ENCODE results near the gene NLN. TPM values are rescaled to one million over a fixed set of nuclear protein-coding genes. Genes with fewer than 3 reads are reported as not detected.
"Not testable (repeated sequence)": the region's sequence is repeated elsewhere in the genome, so short reads cannot be mapped to it uniquely, and the experiment has no call there.

Gene NLN
- polyA plus RNA-seq, 1 donor = 41.7 TPM

DNA sequence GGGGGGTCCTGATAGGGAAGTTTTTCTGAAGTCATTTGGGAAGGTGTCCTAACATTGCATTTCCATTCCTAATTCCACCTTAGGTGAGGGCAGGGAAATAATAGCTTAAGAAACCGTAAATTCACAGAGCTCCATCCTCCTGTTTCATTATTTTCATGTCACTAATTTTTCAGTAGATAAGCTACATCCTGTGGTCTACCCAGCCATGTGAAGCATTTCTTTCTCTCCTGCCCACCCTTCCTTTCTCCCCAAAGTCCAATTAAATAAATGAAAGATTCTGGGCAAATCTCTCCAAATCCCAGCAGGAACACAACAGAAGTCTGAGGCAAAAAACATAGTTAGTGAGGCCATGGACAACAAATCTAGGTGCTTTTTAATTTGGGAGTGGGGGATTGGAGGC, 109.3 kb downstream of the NLN start:
- no peak for DNase-seq

DNA sequence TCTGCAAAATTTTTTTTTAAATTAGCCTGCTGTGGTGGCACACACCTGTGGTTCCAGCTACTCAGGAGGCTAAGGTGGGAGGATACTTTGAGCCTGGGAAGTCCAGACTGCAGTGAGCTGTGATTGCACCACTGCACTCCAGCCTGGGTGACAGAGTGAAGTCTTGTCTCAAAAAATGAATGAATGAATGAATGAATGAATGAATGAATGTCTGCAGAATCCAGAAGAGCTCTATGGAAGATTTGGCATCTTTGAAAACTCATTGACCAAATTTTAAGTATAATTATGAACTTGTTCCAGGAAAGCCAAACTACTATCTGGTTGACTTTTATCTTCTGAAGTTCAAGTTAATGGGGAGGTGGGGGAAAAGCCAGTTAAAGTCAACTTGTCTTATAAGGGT, 110.1 kb downstream of the NLN start:
- no peak for DNase-seq

DNA sequence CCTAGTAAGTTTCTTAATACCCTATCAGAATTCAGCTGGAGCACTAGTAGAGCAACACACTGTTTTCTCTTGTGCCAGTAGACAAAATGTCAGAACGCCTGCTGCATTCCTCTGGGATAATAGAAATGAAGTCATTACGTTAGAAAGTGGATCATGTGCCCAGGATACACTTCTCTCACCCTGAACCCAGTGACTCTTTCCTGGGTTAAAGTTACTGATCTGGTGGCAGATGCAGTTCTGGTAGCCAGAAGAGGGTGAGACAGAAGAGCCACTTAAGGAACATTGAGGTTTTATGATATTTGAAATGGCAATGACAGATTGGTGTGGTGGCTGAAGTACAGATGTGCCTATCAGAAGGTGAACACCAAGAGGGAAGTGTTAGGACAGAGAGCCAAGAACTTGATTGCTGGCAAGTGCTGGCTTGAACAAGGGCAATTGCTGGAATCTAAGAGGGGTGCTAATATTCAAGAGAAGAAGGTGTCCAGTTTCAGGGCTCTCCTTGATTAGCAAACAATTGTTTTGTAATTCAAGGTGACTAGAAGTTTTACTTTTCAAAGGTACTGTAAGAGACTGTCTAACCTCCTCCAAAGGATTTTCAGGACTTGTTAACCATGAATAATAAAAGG, 110.7 kb downstream of the NLN start:
- DNase-seq = no peak

DNA sequence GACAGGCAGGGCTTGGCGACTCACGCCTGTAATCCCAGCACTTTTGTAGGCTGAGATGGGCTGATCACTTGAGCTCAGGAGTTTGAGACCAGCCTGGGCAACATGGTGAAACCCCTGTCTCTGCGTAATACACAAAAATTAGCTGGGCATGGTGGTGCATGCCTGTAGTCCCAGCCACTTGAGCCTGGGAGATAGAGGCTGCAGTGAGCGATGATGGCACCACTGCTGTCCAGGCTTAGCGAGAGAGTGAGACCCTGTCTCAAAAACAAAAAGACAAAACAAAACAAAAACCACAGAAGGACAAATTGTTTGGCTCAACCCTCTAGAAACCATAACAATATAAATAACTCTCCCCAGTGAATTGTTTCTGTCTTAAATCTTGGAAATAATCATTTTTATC, 111.8 kb downstream of the NLN start:
- no peak for DNase-seq

DNA sequence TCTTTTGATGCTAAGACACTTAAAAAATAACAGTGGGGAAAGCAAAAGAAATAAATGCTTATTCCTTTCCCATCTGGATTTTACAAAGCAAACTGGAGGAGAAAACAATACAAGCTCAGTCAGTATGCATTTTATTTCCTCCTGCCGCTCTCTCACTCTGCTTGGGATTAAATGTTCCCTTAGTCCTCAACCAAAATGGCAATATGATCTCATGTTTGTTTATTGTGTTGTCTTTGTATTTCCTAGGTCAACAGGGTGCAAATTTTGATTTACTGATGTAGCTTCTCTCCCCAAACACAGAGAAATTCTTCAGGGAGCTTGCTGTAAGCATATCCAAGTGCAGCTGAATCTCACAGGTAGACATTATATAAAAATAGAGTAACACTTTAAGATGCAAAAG, 112.3 kb downstream of the NLN start:
- no peak for DNase-seq

DNA sequence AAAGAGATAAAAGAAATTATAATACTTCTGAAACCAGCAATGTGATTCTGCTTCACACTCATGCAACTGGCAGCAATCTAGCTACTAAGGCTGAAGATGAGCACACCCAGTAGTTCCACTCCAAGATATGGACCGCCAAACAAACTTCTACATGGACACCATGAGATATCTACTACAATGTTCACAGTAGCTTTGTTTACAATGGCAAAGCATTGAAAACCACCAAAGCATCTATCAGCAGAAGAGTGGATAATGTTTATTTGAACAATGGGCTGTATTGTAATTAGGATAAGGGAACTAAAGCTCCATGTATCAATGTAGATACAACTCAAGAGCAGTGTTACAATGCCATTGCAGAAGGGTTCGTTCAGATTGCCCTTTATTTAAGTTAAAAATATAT, 113.2 kb downstream of the NLN start:
- DNase-seq = no peak

DNA sequence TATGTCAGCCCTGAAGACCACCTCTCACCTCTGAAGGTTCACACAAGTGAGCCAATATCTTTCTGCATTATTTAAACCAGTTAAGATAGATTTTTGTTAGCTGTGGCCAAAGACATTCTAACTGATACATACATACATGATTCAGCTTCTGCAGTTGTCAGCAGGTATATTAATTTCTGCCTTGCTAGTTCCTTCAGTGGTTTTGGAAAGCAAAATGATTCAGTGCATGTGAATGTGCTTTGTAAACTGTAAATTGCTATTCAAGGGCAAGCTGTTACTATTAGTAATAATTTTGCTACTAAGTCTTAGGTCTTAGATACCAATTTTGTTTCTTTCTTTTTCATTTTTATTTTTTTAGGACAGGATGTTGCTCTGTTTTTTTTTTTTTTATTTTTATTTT, 115.1 kb downstream of the NLN start:
- no peak for DNase-seq

DNA sequence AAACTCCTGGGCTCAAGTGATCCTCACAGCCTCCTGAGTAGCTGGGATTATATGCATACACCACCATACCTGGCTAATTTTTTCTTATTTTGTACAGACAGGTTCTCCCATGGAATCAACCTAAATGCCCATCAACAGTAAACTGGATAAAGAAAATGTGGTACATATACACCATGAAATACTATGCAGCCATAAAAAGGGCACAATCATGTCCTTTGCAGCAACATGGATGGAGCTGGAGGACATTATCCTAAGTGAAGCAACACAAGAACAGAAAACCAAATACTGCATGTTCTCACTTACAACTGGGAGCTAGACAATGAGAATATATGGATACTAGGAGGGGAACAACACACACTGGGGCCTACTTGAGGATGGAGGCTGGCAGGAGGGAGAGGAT, 117.2 kb downstream of the NLN start:
- DNase-seq = not testable (repeated sequence)

DNA sequence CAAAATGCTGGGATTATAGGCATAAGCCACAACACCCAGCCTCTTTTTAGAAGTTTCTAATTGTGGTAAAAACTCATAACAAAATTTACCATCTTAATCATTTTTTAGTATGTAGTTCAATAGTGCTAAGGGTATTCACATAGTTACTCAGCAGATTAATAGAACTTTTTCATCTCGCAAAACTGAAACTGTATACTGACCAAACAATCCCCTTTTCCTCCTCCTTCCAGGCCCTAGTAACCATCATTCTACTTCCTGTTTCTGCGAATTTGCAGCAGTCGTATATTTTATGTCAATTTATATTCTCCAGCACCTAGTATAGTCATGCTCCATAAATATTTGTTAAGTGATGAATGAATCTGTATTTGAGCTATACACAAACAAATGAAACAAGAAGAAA, 118.1 kb downstream of the NLN start:
- DNase-seq = no peak

DNA sequence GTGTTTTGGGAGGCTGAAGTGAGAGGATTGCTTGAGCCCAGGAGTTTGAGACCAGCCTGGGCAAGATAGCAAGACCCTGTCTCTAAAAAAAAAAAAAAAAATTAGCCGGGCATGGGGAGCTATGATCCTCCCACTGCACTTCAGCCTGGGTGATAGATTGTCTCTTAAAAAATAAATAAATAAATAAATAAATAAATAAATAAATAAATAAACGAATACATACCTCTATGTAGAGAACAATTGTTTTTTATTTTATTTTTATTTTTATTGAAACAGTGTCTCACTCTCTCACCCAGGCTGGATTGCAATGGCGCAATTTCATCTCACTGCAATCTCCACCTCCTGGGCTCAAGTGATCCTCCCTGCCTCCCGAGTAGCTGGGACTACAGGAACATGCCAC, 122.8 kb downstream of the NLN start:
- not testable (repeated sequence) for DNase-seq

DNA sequence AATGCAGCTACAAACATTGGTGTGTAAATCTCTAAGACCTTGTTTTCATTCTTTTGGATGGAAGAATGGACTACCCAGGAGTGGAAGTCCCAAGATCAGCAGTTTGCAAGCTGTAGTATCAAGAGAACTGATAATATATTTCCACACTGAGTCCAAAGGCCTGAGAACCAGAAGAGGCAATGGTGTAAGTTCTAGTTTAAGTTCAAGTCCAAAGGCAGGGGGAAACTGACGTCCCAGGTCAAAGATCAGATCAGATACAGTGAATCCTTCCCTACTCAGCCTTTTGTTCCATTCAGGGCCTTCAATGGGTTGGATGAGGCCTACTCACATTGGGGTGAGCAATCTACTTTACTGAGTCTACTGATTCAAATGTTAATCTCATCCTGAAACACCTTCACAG, 124.1 kb downstream of the NLN start:
- DNase-seq = no peak

DNA sequence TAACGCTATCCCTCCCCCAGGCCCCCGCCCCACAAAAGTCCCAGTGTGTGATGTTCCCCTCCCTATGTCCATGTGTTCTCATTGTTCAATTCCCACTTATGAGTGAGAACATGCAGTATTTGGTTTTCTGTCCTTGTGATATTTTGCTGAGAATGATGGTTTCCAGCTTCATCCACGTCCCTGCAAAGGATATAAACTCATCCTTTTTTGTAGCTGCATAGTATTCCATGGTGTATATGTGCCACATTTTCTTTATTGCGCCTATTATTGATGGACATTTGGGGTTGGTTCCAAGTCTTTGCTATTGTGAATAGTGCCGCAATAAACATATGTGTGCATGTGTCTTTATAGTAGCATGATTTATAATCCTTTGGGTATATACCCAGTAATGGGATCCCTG, 125.0 kb downstream of the NLN start:
- not testable (repeated sequence) for DNase-seq

DNA sequence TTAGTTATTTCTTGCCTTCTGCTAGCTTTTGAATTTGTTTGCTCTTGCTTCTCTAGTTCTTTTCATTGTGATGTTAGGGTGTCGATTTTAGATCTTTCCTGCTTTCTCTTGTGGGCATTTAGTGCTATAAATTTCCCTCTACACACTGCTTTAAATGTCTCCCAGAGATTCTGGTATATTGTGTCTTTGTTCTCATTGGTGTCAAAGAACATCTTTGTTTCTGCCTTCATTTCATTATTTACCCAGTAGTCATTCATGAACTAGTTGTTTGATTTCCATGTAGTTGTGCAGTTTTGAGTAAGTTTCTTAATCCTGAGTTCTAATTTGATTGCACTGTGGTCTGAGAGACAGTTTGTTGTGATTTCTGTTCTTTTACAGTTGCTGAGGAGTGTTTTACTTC, 127.9 kb downstream of the NLN start:
- DNase-seq = not testable (repeated sequence)

DNA sequence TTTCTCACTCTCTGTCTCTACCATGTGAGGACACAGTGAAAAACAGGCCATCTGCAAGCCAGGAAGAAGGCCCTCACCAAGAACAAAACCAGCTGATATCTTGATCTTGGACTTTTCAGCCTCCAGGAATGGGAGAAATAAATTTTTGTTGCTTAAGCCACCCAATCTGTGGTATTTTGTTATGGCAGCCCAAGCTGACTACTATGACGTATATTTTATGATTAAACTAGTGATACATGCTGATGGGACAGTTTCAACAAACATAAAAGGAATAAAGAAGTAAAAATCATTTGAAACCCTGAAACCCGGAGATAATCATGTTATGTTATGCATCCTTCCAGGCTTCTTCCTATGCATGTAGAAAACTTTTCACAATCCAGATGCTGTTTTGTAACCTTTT, 132.9 kb downstream of the NLN start:
- DNase-seq = no peak

DNA sequence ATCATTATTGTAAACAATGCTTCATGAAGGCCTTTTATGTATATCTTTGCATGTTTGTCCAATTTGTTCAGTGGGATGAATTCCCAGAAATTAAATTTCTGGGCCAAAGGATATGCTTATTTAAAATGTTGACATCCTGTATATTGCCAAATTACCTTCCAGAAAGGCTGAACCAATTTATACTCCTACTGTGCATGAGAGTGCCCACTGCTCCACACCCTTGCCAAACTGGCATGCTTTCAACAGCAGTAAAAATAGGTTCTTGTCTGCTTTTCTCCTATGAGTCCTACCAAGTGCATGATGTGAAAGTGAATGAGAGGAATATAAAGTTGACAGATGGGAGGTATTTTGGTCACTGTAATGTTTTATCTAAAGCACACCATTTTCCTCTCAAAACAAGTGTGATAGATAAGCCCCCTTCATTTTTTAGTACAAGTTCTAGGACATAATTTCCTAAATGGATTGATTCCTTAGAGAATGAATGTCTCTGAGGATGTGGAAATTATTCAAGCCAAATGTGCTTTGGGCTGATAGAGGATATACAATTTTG, 133.8 kb downstream of the NLN start:
- DNase-seq = no peak

DNA sequence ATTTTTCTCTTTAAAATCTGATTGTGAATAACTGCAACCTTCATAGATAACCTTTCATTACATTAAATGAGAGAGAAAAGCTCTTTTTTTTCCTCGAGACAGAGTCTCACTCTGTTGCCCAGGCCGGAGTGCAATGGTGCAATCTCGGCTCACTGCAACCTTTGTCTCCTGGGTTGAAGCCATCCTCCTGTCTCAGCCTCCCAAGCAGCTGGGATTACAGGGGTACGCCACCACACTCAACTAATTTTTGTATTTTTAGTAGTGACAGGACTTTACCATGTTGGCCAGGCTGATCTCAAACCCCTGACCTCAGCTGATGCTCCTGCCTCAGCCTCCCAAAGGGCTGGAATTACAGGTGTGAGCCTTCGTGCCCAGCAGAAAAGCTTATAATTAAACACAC, 134.5 kb downstream of the NLN start:
- no peak for DNase-seq

DNA sequence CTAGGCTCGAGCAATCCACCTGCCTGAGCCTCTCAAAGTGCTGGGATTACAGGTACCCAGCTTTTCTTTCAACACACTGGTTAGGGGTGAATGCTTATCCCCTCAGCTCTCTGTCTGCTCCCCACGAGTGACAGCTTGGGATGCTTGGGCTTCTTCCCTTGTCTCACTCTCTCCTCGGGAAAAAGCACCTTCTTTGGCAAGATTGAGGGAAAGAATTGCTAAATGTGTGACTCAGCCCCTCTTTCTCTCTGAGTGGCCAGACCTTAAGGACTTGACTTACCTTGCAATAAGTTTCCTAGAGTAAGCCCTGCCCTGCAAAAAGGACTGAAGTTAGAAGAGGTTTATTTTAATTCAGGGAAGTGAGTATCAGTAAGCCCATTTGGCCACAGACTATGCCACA, 136.3 kb downstream of the NLN start:
- DNase-seq = no peak

DNA sequence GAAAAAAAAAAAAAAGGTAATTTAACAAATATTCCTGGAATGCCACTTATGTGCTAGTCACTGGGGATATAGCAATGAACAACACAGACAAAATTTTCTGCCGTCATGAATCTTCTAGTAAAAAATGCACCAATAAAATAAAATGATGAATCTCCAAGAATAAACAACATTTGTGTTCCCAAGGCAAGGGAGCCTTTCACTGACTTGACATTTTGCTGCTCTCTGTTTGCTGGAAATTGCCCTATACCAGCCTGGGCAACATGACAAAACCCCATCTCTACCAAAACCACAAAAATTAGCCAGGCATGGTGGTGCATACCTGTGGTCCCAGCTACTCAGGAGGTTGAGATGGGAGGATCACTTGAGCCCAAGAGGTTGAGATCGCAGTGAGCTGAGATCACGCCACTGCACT, 139.8 kb downstream of the NLN start:
- no peak for DNase-seq

DNA sequence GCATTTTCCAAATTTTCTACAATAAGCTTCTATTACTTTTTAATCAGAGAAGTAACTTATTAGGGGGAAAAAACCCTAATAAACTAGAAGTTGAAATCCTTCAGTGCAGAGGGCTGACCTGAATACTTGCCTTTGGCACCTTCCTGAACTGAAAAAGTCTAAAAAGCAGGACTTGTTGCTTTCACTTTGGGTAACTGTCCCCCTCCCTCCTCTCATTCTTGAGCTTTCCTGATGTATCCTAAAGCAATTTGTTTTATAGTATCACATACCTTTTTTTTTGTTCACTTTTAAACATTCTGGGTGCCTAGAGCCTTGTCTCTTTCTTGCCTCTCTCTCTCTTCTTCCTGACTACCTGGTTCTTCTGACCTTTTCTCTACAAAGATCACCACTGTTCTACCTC, 140.4 kb downstream of the NLN start:
- DNase-seq = no peak

DNA sequence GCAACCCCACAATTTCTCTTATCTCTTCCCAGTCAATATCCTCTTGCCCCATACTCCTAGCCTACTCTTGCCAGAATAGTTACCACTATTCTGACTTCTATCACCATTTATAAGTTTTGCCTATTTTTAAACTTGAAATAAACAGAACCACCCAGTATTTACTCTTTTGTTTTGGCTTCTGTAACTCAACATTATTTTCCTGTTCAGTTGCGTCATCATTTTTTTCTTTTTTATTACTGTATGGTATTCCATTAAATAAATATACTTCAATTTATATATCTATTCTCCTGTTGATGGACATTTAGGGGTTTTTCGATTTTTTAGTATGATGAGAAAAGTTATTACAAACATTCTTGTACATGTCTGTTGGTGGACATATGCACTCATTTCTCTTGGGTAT, 141.7 kb downstream of the NLN start:
- DNase-seq = no peak

DNA sequence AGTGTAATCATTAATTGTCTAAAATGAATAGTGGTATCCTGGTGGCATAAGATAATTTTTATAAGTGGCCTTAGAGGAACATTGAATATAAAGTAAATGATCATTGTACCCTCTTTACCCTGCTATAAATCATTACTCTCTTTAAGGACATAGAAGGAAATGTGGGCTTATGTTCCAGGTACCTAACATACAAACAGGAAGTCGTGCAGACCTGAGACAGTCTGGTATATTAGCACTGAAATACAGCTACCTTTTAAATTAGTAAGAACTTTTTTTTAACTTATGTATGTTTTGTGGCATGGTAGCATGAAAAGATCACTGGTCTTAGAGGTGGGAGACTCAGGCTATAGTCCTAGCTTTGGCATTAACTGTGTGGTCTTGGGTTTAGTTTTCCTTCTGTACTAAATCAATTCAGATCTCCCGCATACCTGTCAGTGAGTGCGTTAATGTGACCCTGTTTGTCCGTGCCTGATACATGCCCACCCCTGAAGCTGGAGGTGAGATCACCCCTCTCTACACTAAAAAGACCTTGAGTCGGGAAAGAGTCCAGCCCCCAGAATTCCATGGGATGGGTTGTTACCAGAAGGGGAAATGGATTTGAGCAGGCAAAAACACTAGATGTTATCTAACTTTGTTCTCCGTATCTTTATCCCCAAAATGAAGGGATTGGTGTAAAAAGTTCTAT, 145.0 kb downstream of the NLN start:
- no peak for DNase-seq

DNA sequence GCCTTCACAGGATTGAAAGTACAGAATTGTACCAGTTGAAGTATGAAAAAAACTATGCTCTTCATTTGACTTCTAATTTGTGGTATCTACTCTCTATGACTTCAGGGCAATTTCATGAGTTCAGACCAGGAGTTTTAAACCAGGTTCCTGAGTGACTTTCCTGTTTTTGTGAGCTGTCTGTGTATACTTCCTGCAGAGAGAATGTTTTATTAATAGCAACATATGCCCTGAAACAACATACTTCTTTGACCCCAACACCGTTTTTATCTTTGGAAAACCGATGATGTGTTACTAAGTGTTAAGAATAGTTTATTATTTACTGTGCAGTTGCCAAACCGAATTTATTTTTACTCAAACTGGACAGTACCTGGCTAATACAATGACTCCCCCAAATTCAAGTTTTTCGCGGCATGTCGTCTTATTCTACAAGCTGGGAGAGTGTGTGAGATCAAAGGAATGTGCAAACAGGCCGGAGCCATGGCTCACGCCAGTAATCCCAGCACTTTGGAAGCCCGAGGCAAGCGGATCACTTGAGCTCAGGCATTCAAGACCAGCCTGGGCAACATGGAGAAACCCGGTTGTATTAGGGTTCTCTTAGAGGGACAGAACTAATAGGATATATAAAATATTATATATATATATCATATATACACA, 145.7 kb downstream of the NLN start:
- DNase-seq = peak; percentile 4

DNA sequence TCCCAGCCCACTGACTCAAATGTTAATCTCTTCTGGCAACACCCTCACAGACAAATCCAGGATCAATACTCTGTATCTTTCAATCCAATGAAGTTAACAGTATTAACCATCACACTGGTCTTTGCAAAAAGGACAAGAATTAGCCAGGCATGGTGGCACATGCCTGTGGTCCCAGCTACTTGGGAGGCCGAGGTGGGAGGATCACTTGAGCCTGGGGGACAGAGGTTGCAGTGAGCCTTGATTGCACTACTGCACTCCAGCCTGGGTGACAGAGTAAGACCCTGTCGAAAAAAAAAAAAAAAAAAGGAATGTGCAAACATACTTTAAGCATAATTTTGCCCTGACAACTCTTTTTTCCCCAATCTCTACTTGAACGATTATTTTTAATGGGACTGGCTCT, 146.5 kb downstream of the NLN start:
- no peak for DNase-seq

DNA sequence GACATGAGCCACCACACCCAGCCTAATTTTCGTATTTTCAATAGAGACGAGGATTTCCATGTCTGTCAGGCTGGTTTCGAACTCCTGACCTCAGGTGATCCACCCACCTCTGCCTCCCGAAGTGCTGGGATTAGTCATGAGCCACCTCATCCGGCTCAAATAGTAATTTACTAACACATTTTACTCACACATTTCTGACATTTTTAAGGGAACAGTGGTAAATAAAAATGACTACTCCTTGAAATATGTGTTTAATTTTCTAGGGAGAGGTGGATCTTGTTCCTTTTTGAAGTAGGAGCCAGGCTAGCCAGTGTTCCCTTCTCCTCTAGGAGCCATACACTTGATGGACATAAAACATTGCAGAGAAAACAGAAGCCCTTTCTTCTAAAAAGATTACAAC, 149.2 kb downstream of the NLN start:
- DNase-seq = no peak

Data from left kidney (tissue), 2 donors.